ENCODE results near the gene KCNK16. TPM values are rescaled to one million over a fixed set of nuclear protein-coding genes. Genes with fewer than 3 reads are reported as not detected.
A peak's percentile ranks its signal among the peaks of the same experiment; 100 is the strongest.

The KCNK16 gene
- total RNA-seq, 2 donors from 2014 or later: 2.9 TPM; not detected in 1

- H3K4me1 ChIP-seq: peaks cover 5% of the 10 kb centered on the region
- no peaks in the 10 kb centered on the region for H3K27me3 ChIP-seq
- no peaks in the 10 kb centered on the region for H3K9me3 ChIP-seq
- no peak overlapping the region for H3K27ac ChIP-seq
- no peak overlapping the region for H3K4me3 ChIP-seq
- ATAC-seq: no peak
- 68 to 71% methylated on average over 5 of the region's 5 CpGs for WGBS, 2 donors
- no peak for DNase-seq
- H3K36me3 ChIP-seq (replicated peaks in 1 of 2; ENCODE audit: insufficient read depth in 1 of 2, low read depth in 2 of 2): no peaks in the 10 kb centered on the region
- no peak for TF ChIP-seq CTCF (IDR thresholded peaks at IDR 0.05)
- no peak for TF ChIP-seq POLR2A (IDR thresholded peaks at IDR 0.05)
- intact Hi-C loops (cut with DNase I): no loop called here
Observed at GRCh38 chr6:39321761-39322160, 741 bp downstream of the KCNK16 start.

- H3K9me3 ChIP-seq: no peaks in the 10 kb centered on the region
- no peak overlapping the region for H3K4me3 ChIP-seq
- DNase-seq: no peak
- peak overlapping the region in 1 of 4 donors; percentile 44 for H3K27ac ChIP-seq
- TF ChIP-seq POLR2A (IDR thresholded peaks at IDR 0.05) (no peak), CTCF (IDR thresholded peaks at IDR 0.05) (no peak)
- intact Hi-C loops (cut with DNase I): no loop called here
- 55 to 93% methylated on average over 3 to 10 of the region's 10 CpGs for WGBS, 2 donors
- H3K4me1 ChIP-seq: peaks cover 5% of the 10 kb centered on the region
- ATAC-seq: peak; percentile 40
- H3K27me3 ChIP-seq: no peaks in the 10 kb centered on the region
- H3K36me3 ChIP-seq (replicated peaks in 1 of 2; ENCODE audit: insufficient read depth in 1 of 2, low read depth in 2 of 2): no peaks in the 10 kb centered on the region
Observed at GRCh38 chr6:39320363-39320984, 2.0 kb downstream of the KCNK16 start.

- TF ChIP-seq POLR2A (IDR thresholded peaks at IDR 0.05): no peak
- no peak for TF ChIP-seq CTCF (IDR thresholded peaks at IDR 0.05)
- Histone ChIP-seq H3K27me3 (no peaks in the 10 kb centered on the region), H3K27ac (peak overlapping the region in 1 of 4 donors; percentile 44), H3K36me3 (replicated peaks in 1 of 2; ENCODE audit: insufficient read depth in 1 of 2, low read depth in 2 of 2) (no peaks in the 10 kb centered on the region), H3K4me1 (peaks cover 5% of the 10 kb centered on the region), H3K4me3 (no peak overlapping the region), H3K9me3 (no peaks in the 10 kb centered on the region)
- WGBS, 2 donors: 55 to 62% methylated on average over 9 to 13 of the region's 13 CpGs
- no peak for DNase-seq
- ATAC-seq: peak; percentile 36
- intact Hi-C loops (cut with DNase I): loop anchor here (10.0 kb wide), 1 partner anchor 445 kb away; no protein-coding TSS in a partner anchor
Observed at GRCh38 chr6:39319621-39320362, 2.7 kb downstream of the KCNK16 start.

GRCh38 chr6:39317256-39317655 lies 5.2 kb downstream of the KCNK16 start:
- Histone ChIP-seq H3K27me3 (peaks cover 0 to 4% of the 10 kb centered on the region in 2 donors), H3K27ac (no peak overlapping the region), H3K4me1 (peaks cover 23% of the 10 kb centered on the region), H3K9me3 (no peaks in the 10 kb centered on the region), H3K36me3 (replicated peaks in 1 of 2; ENCODE audit: insufficient read depth in 1 of 2, low read depth in 2 of 2) (no peaks in the 10 kb centered on the region), H3K4me3 (no peak overlapping the region)
- intact Hi-C loops (cut with DNase I): loop anchor here (10.0 kb wide), 1 partner anchor 442 kb away; no protein-coding TSS in a partner anchor
- TF ChIP-seq CTCF (IDR thresholded peaks at IDR 0.05) (no peak), POLR2A (IDR thresholded peaks at IDR 0.05) (no peak)
- WGBS, 2 donors: 79 to 94% methylated on average over 2 to 3 of the region's 3 CpGs
- ATAC-seq: no peak
- DNase-seq: no peak

Measured in body of pancreas (tissue), 4 donors.